ENCODE measurements around the gene LGMN.
"Not testable (repeated sequence)": the region's sequence is repeated elsewhere in the genome, so short reads cannot be mapped to it uniquely, and the experiment has no call there.

The LGMN gene

GRCh38 chr14:92759679-92760523, 11.5 kb upstream of the LGMN start:
- DNase-seq: no peak

GRCh38 chr14:92759300-92759678, 10.9 kb upstream of the LGMN start:
- DNase-seq: no peak

GRCh38 chr14:92756446-92756845, 8.0 kb upstream of the LGMN start:
- DNase-seq: no peak

- DNase-seq: no peak
Observed at GRCh38 chr14:92755495-92755894, 7.1 kb upstream of the LGMN start.

- no peak for DNase-seq
Observed at GRCh38 chr14:92754966-92755365, 6.5 kb upstream of the LGMN start.

- no peak for DNase-seq
Observed at GRCh38 chr14:92753250-92753649, 4.8 kb upstream of the LGMN start.

GRCh38 chr14:92751819-92752218, 3.4 kb upstream of the LGMN start:
- no peak for DNase-seq

GRCh38 chr14:92750994-92751400, 2.6 kb upstream of the LGMN start:
- no peak for DNase-seq

GRCh38 chr14:92750222-92750728, 1.8 kb upstream of the LGMN start:
- not testable (repeated sequence) for DNase-seq

GRCh38 chr14:92747701-92748258, 647 bp downstream of the LGMN start:
- DNase-seq: no peak

GRCh38 chr14:92744198-92744597, 4.2 kb downstream of the LGMN start:
- DNase-seq: no peak

- no peak for DNase-seq
Observed at GRCh38 chr14:92740440-92740839, 8.0 kb downstream of the LGMN start.

- DNase-seq: no peak
Observed at GRCh38 chr14:92737619-92738188, 10.7 kb downstream of the LGMN start.

GRCh38 chr14:92737206-92737605, 11.2 kb downstream of the LGMN start:
- no peak for DNase-seq

- no peak for DNase-seq
Observed at GRCh38 chr14:92735344-92735743, 13.1 kb downstream of the LGMN start.

- DNase-seq: no peak
Observed at GRCh38 chr14:92734618-92735017, 13.8 kb downstream of the LGMN start.

GRCh38 chr14:92733007-92733406, 15.4 kb downstream of the LGMN start:
- DNase-seq: no peak

- DNase-seq: no peak
Observed at GRCh38 chr14:92731622-92732115, 16.8 kb downstream of the LGMN start.

GRCh38 chr14:92729634-92730358, 18.6 kb downstream of the LGMN start:
- DNase-seq: no peak

GRCh38 chr14:92728759-92729364, 19.6 kb downstream of the LGMN start:
- no peak for DNase-seq

- DNase-seq: no peak
Observed at GRCh38 chr14:92726933-92727262, 21.5 kb downstream of the LGMN start.

GRCh38 chr14:92726135-92726932, 22.1 kb downstream of the LGMN start:
- DNase-seq: no peak
